AG04450 (cell line): ENCODE data around the gene TSC22D1. TPM values are rescaled to one million over a fixed set of nuclear protein-coding genes. Genes with fewer than 3 reads are reported as not detected.
"Not testable (repeated sequence)": the region's sequence is repeated elsewhere in the genome, so short reads cannot be mapped to it uniquely, and the experiment has no call there.

Source experiments
- CTCF ChIA-PET: fragments of 300-600, 350-600 bp; formaldehyde crosslinking; extraction: SDS; loops from one replicate; lab custom pipeline; 2022; ENCODE audit warnings: antibody characterized with exemption, inconsistent platforms; lab: Charles Lee
- POLR2A ChIA-PET: fragments of 350-600 bp; formaldehyde crosslinking; extraction: SDS; loops from one replicate; lab custom pipeline; 2021; ENCODE audit warnings: antibody characterized with exemption, inconsistent platforms; lab: Yijun Ruan, JAX
- DNase-seq: peaks from one replicate; pipeline ENCODE4 v3.0.0-alpha.2; 2011; ENCODE audit warnings: low read depth, low spot score
- H3K27ac ChIP-seq: one replicate; pipeline ENCODE4 v1.5.1; 2012; ENCODE audit warnings: low read depth, low read length, control low read depth
- H3K27me3 ChIP-seq: one replicate; pipeline ENCODE4 v1.6.0; 2012; ENCODE audit warnings: low read length; ENCODE audit not compliant: control insufficient read depth, insufficient read depth
- H3K4me3 ChIP-seq: 2 replicates; pipeline ENCODE4 v1.5.1; 2011; ENCODE audit warnings: mild to moderate bottlenecking, low read depth, low read length, control low read depth
- H3K9me3 ChIP-seq: 2 replicates; pipeline ENCODE4 v1.5.1; 2012; ENCODE audit warnings: low read length; ENCODE audit not compliant: control insufficient read depth, insufficient read depth
- CTCF ChIP-seq: IDR thresholded peaks from 2 replicates; pipeline ENCODE4 v1.5.1; 2011; ENCODE audit warnings: low read depth, low read length, control low read depth, inconsistent platforms
- polyA plus RNA-seq: library from polyadenylated mRNA; depleted of rRNA; stranded (reverse); fragments of >200 nt; gene quantifications from 2 replicates; pipeline ENCODE4 v1.2.3, GENCODE V29; 2011

Gene TSC22D1
- polyA plus RNA-seq, 1 experiment: 77.3 TPM

- Histone ChIP-seq H3K4me3 (no peak overlapping the region), H3K9me3 (no peaks in the 10 kb centered on the region), H3K27ac (no peak overlapping the region), H3K27me3 (no peaks in the 10 kb centered on the region)
- POLR2A ChIA-PET: interaction anchor here (0.5 kb wide), 1 partner anchor 555 kb away, joined by 4 read pairs; no protein-coding TSS in a partner anchor
- no peak for DNase-seq
- no peak for TF ChIP-seq CTCF
- CTCF ChIA-PET: interaction anchor here (0.6 to 2.4 kb wide), 2 partner anchors 90 to 557 kb away, joined by 3 to 14 read pairs; no protein-coding TSS in a partner anchor
Observed at GRCh38 chr13:44465318-44465717, 110.8 kb downstream of the TSC22D1 start.

- Histone ChIP-seq H3K4me3 (no peak overlapping the region), H3K27me3 (no peaks in the 10 kb centered on the region), H3K9me3 (peaks cover 4% of the 10 kb centered on the region), H3K27ac (no peak overlapping the region)
- no peak for TF ChIP-seq CTCF
- no peak for DNase-seq
- ChIA-PET CTCF (interaction anchor here (2.4 kb wide), 1 partner anchor 556 kb away, joined by 14 read pairs; no protein-coding TSS in a partner anchor), POLR2A (no interaction called here)
Observed at GRCh38 chr13:44464471-44464870, 111.7 kb downstream of the TSC22D1 start.

GRCh38 chr13:44463759-44464158 lies 112.4 kb downstream of the TSC22D1 start:
- Histone ChIP-seq H3K4me3 (no peak overlapping the region), H3K27ac (no peak overlapping the region)
- CTCF ChIA-PET: interaction anchor here (1.2 to 2.1 kb wide), 2 partner anchors 19 to 556 kb away, joined by 6 to 10 read pairs; no protein-coding TSS in a partner anchor

GRCh38 chr13:44459674-44460073 lies 116.5 kb downstream of the TSC22D1 start:
- CTCF ChIA-PET: interaction anchor here (1.1 to 1.6 kb wide), 3 partner anchors 23 to 554 kb away, joined by 3 to 6 read pairs (median 4); no protein-coding TSS in a partner anchor
- H3K27me3 ChIP-seq: no peaks in the 10 kb centered on the region
- no peak overlapping the region for H3K27ac ChIP-seq
- no peak for DNase-seq
- POLR2A ChIA-PET: no interaction called here
- H3K4me3 ChIP-seq: no peak overlapping the region
- TF ChIP-seq CTCF: no peak
- H3K9me3 ChIP-seq: peaks cover 11% of the 10 kb centered on the region

More at GRCh38 chr13:44463759-44464158, 112.4 kb downstream of the TSC22D1 start:
- no peak for DNase-seq
- TF ChIP-seq CTCF: no peak
- Histone ChIP-seq H3K27me3 (no peaks in the 10 kb centered on the region), H3K9me3 (peaks cover 6% of the 10 kb centered on the region)
- POLR2A ChIA-PET: no interaction called here

GRCh38 chr13:44458313-44458975 lies 117.7 kb downstream of the TSC22D1 start:
- Histone ChIP-seq H3K9me3 (peaks cover 11% of the 10 kb centered on the region), H3K4me3 (no peak overlapping the region), H3K27ac (no peak overlapping the region), H3K27me3 (no peaks in the 10 kb centered on the region)
- CTCF ChIA-PET: no interaction called here
- no peak for TF ChIP-seq CTCF
- POLR2A ChIA-PET: no interaction called here
- no peak for DNase-seq

- H3K27me3 ChIP-seq, H3K4me3 ChIP-seq, DNase-seq, POLR2A ChIA-PET, H3K27ac ChIP-seq: not testable (repeated sequence)
- CTCF ChIA-PET: interaction anchor here (0.8 to 1.7 kb wide), 3 partner anchors 16 to 548 kb away, joined by 3 to 6 read pairs (median 5); no protein-coding TSS in a partner anchor
- H3K9me3 ChIP-seq: peaks cover 11% of the 10 kb centered on the region
Observed at GRCh38 chr13:44456212-44456611, 119.9 kb downstream of the TSC22D1 start.
